H9 (cell line): Measurements from ENCODE around the gene PTPN23. TPM values are rescaled to one million over a fixed set of nuclear protein-coding genes. Genes with fewer than 3 reads are reported as not detected.
A peak's percentile ranks its signal among the peaks of the same experiment; 100 is the strongest.

Experiments
- DNase-seq: peaks from one replicate; pipeline ENCODE4 v3.0.0-alpha.2; 2017
- H2AFZ ChIP-seq: one replicate; pipeline ENCODE4 v1.6.1; 2013; ENCODE audit warnings: mild to moderate bottlenecking, low read length, control low read depth, moderate library complexity
- H2AK5ac ChIP-seq: 2 replicates; pipeline ENCODE4 v1.6.1; 2013; ENCODE audit warnings: low read length, control low read depth, mixed read lengths; ENCODE audit not compliant: insufficient read length
- H2BK120ac ChIP-seq: one replicate; pipeline ENCODE4 v1.6.1; 2013; ENCODE audit warnings: low read depth, mild to moderate bottlenecking, low read length, control low read depth, inconsistent platforms; ENCODE audit not compliant: poor library complexity, severe bottlenecking
- H2BK12ac ChIP-seq: 2 replicates; pipeline ENCODE4 v1.6.1; 2013; ENCODE audit warnings: low read length, control low read depth, mixed read lengths, low read depth; ENCODE audit not compliant: insufficient read length
- H2BK15ac ChIP-seq: 2 replicates; pipeline ENCODE4 v1.6.1; 2013; ENCODE audit warnings: low read depth, low read length, control low read depth
- H2BK20ac ChIP-seq: one replicate; pipeline ENCODE4 v1.6.1; 2013; ENCODE audit warnings: low read depth, mild to moderate bottlenecking, low read length, control low read depth, inconsistent platforms; ENCODE audit not compliant: poor library complexity, severe bottlenecking
- H2BK5ac ChIP-seq: 2 replicates; pipeline ENCODE4 v1.6.1; 2013; ENCODE audit warnings: low read length, control low read depth, mixed read lengths; ENCODE audit not compliant: insufficient read length
- H3K14ac ChIP-seq: 2 replicates; pipeline ENCODE4 v1.6.1; 2013; ENCODE audit warnings: low read length, control low read depth; ENCODE audit not compliant: insufficient read depth
- H3K18ac ChIP-seq: 2 replicates; pipeline ENCODE4 v1.6.1; 2013; ENCODE audit warnings: low read depth, mild to moderate bottlenecking, mixed read lengths, low read length, control low read depth; ENCODE audit not compliant: insufficient read length
- H3K23ac ChIP-seq: 2 replicates; pipeline ENCODE4 v1.6.1; 2013; ENCODE audit warnings: low read length, control low read depth, mixed read lengths, low read depth; ENCODE audit not compliant: insufficient read length
- H3K23me2 ChIP-seq: 2 replicates; pipeline ENCODE4 v1.6.1; 2013; ENCODE audit warnings: low read depth, mild to moderate bottlenecking, mixed read lengths, low read length, control low read depth; ENCODE audit not compliant: insufficient read length, poor library complexity, severe bottlenecking
- H3K27ac ChIP-seq: 2 replicates; pipeline ENCODE4 v1.5.1; 2013; ENCODE audit warnings: low read length, control low read depth, mixed read lengths, low read depth; ENCODE audit not compliant: insufficient read length
- H3K27me3 ChIP-seq: 2 replicates; pipeline ENCODE4 v1.6.1; 2013; ENCODE audit warnings: low read length, control low read depth, inconsistent platforms; ENCODE audit not compliant: insufficient read depth
- H3K4ac ChIP-seq: 2 replicates; pipeline ENCODE4 v1.6.1; 2013; ENCODE audit warnings: low read depth, mild to moderate bottlenecking, control low read depth, inconsistent platforms, low read length, moderate library complexity
- H3K4me1 ChIP-seq: 2 replicates; pipeline ENCODE4 v1.6.1; 2013; ENCODE audit warnings: low read length, control low read depth, inconsistent platforms; ENCODE audit not compliant: insufficient read depth
- H3K4me2 ChIP-seq: 2 replicates; pipeline ENCODE4 v1.6.1; 2013; ENCODE audit warnings: low read length, control low read depth, mixed read lengths; ENCODE audit not compliant: insufficient read length, insufficient read depth
- H3K56ac ChIP-seq: 2 replicates; pipeline ENCODE4 v1.6.1; 2013; ENCODE audit warnings: low read depth, mild to moderate bottlenecking, mixed read lengths, low read length, control low read depth; ENCODE audit not compliant: insufficient read length
- H3K79me1 ChIP-seq: 2 replicates; pipeline ENCODE4 v1.6.1; 2013; ENCODE audit warnings: low read depth, mild to moderate bottlenecking, moderate library complexity, low read length, control low read depth, inconsistent platforms; ENCODE audit not compliant: insufficient read depth, poor library complexity, severe bottlenecking
- H3K79me2 ChIP-seq: 2 replicates; pipeline ENCODE4 v1.6.1; 2013; ENCODE audit warnings: low read length, control low read depth, inconsistent platforms; ENCODE audit not compliant: insufficient read depth
- H3K9ac ChIP-seq: 2 replicates; pipeline ENCODE4 v1.6.1; 2013; ENCODE audit warnings: low read length, control low read depth, mixed read lengths; ENCODE audit not compliant: insufficient read length; ENCODE audit errors: extremely low read depth
- H3K9me3 ChIP-seq: one replicate; pipeline ENCODE4 v1.6.1; 2013; ENCODE audit warnings: low read depth, low read length, inconsistent platforms; ENCODE audit not compliant: control insufficient read depth
- H3T11ph ChIP-seq: one replicate; pipeline ENCODE4 v1.6.1; 2013; ENCODE audit warnings: mild to moderate bottlenecking, low read length, control low read depth, inconsistent platforms
- H4K20me1 ChIP-seq: one replicate; pipeline ENCODE4 v1.6.1; 2013; ENCODE audit not compliant: control insufficient read depth, insufficient read length, insufficient read depth
- H4K5ac ChIP-seq: 2 replicates; pipeline ENCODE4 v1.6.1; 2013; ENCODE audit warnings: low read depth, mild to moderate bottlenecking, mixed read lengths, low read length, control low read depth; ENCODE audit not compliant: insufficient read length
- H4K8ac ChIP-seq: replicated peaks from 2 replicates; pipeline ENCODE4 v1.6.1; 2013; ENCODE audit warnings: low read length, control low read depth, mixed read lengths, low read depth; ENCODE audit not compliant: insufficient read length
- H4K91ac ChIP-seq: 2 replicates; pipeline ENCODE4 v1.6.1; 2013; ENCODE audit warnings: low read depth, mild to moderate bottlenecking, moderate library complexity, mixed read lengths, low read length, control low read depth; ENCODE audit not compliant: insufficient read length
- H3K27ac Mint-ChIP-seq, 3 experiments: 2 replicates in 2 of 3; 3 replicates in 1 of 3; pipeline ENCODE4 v1.8.0; 2020 to 2021; ENCODE audit warnings: mixed read lengths in 3 of 3, mild to moderate bottlenecking in 1 of 3, moderate library complexity in 1 of 3
- H3K27me3 Mint-ChIP-seq: 2 replicates; pipeline ENCODE4 v1.8.0; 2021; ENCODE audit warnings: low read depth, mild to moderate bottlenecking, moderate library complexity, mixed read lengths
- H3K36me3 Mint-ChIP-seq, 3 experiments: 2 replicates in 2 of 3; 3 replicates in 1 of 3; pipeline ENCODE4 v1.8.0; 2020 to 2021; ENCODE audit warnings: low read depth in 3 of 3, mixed read lengths in 3 of 3; ENCODE audit not compliant: insufficient read depth in 1 of 3
- H3K4me1 Mint-ChIP-seq, 2 experiments: 2 replicates each; pipeline ENCODE4 v1.8.0; 2020; ENCODE audit warnings: mixed read lengths in 2 of 2
- H3K4me3 Mint-ChIP-seq, 2 experiments: 2 replicates in 1 of 2; 3 replicates in 1 of 2; pipeline ENCODE4 v1.8.0; 2020 to 2021; ENCODE audit warnings: mild to moderate bottlenecking in 2 of 2, mixed read lengths in 2 of 2, moderate library complexity in 1 of 2
- H3K9me3 Mint-ChIP-seq, 2 experiments: 2 replicates in 1 of 2; 3 replicates in 1 of 2; pipeline ENCODE4 v1.8.0; 2020; ENCODE audit warnings: mild to moderate bottlenecking in 2 of 2, mixed read lengths in 2 of 2, moderate library complexity in 1 of 2
- CTCF ChIP-seq: fragments of 200-600 bp; sonication (generic); conservative IDR thresholded peaks from 3 replicates; pipeline ENCODE4 v1.8.0; 2021; ENCODE audit warnings: antibody characterized with exemption, mild to moderate bottlenecking
- WGBS: extraction: QIAGEN DNeasy Blood & Tissue Kit; methylation state at CpG from one replicate; pipeline ENCODE4 v1.1.7; 2013; ENCODE audit warnings: missing lambda C conversion rate, low lambda C conversion rate, mixed read lengths; ENCODE audit not compliant: insufficient read length; ENCODE audit errors: extremely low coverage; 5-methylcytosine and 5-hydroxymethylcytosine counted together
- total RNA-seq: library from RNA; stranded (reverse); gene quantifications from 2 replicates; pipeline ENCODE4 v1.2.1, GENCODE V29; 2021

The PTPN23 gene
- total RNA-seq, 1 experiment from 2014 or later = 42.2 TPM

- Histone ChIP-seq H3K4ac (no peak overlapping the region), H3T11ph (no peak overlapping the region), H2BK120ac (no peak overlapping the region), H4K5ac (no peak overlapping the region), H3K18ac (no peak overlapping the region), H3K14ac (no peak overlapping the region), H3K23ac (no peak overlapping the region), H3K23me2 (no peaks in the 10 kb centered on the region), H2BK12ac (no peak overlapping the region), H2AK5ac (no peak overlapping the region), H2AFZ (no peak overlapping the region), H2BK5ac (no peak overlapping the region), H3K56ac (no peak overlapping the region), H2BK15ac (no peak overlapping the region), H3K27me3 (no peaks in the 10 kb centered on the region), H3K79me1 (peaks cover 3% of the 10 kb centered on the region), H3K4me2 (no peak overlapping the region), H4K91ac (no peak overlapping the region), H3K9me3 (no peaks in the 10 kb centered on the region), H4K8ac (no peak overlapping the region), H3K79me2 (no peaks in the 10 kb centered on the region; the same call in 1 of the 2 replicates), H3K4me1 (no peaks in the 10 kb centered on the region), H3K9ac (no peak overlapping the region), H3K27ac (no peak overlapping the region), H4K20me1 (peaks cover 3% of the 10 kb centered on the region), H2BK20ac (no peak overlapping the region)
- H3K27ac Mint-ChIP-seq = peak overlapping the region in 2 of 3 experiments; percentile 37 to 69; a peak in 2 of 7 replicates
- no peaks in the 10 kb centered on the region for H3K9me3 Mint-ChIP-seq
- DNase-seq = no peak
- no peak overlapping the region for H3K4me3 Mint-ChIP-seq
- peaks cover 20 to 48% (median 46%) of the 10 kb centered on the region in 3 experiments for H3K36me3 Mint-ChIP-seq
- peaks cover 13 to 14% of the 10 kb centered on the region in 2 experiments for H3K4me1 Mint-ChIP-seq
- WGBS = no CpG with 5 or more reads among the region's 4 CpGs
- TF ChIP-seq CTCF = no peak
- H3K27me3 Mint-ChIP-seq = no peaks in the 10 kb centered on the region
These were observed 61.2 kb downstream of the PTPN23 start for GRCh38 chr3:47441796-47442551.
